Right hindlimb (tissue), 1 donor: ENCODE data around the gene RPIA.
"Not testable (repeated sequence)": the region's sequence is repeated elsewhere in the genome, so short reads cannot be mapped to it uniquely, and the experiment has no call there.

Experiments
- DNase-seq: peaks from one replicate; pipeline ENCODE4 v3.0.0-alpha.2; 2018

The RPIA gene

GRCh38 chr2:88795932-88796331 lies 104.5 kb downstream of the RPIA start:
- DNase-seq: not testable (repeated sequence)

GRCh38 chr2:88796523-88796922 lies 105.0 kb downstream of the RPIA start:
- not testable (repeated sequence) for DNase-seq

GRCh38 chr2:88797164-88797563 lies 105.7 kb downstream of the RPIA start:
- not testable (repeated sequence) for DNase-seq
